Measurements from ENCODE around the gene NTM. TPM values are rescaled to one million over a fixed set of nuclear protein-coding genes. Genes with fewer than 3 reads are reported as not detected.

The NTM gene
- total RNA-seq, 4 donors from 2014 or later = 1.4 to 2.8 (median 1.7) TPM

- no peak overlapping the region for H3K27ac ChIP-seq
- H3K4me1 ChIP-seq = peaks cover 0 to 3% (median 0%) of the 10 kb centered on the region in 4 donors
- H3K4me3 ChIP-seq = no peak overlapping the region
- no peaks in the 10 kb centered on the region for H3K27me3 ChIP-seq
- no peaks in the 10 kb centered on the region for H3K36me3 ChIP-seq
- no peaks in the 10 kb centered on the region for H3K9me3 ChIP-seq
- TF ChIP-seq, protein P1, sequence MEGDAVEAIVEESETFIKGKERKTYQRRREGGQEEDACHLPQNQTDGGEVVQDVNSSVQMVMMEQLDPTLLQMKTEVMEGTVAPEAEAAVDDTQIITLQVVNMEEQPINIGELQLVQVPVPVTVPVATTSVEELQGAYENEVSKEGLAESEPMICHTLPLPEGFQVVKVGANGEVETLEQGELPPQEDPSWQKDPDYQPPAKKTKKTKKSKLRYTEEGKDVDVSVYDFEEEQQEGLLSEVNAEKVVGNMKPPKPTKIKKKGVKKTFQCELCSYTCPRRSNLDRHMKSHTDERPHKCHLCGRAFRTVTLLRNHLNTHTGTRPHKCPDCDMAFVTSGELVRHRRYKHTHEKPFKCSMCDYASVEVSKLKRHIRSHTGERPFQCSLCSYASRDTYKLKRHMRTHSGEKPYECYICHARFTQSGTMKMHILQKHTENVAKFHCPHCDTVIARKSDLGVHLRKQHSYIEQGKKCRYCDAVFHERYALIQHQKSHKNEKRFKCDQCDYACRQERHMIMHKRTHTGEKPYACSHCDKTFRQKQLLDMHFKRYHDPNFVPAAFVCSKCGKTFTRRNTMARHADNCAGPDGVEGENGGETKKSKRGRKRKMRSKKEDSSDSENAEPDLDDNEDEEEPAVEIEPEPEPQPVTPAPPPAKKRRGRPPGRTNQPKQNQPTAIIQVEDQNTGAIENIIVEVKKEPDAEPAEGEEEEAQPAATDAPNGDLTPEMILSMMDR (IDR thresholded peaks at IDR 0.05) = no peak
- TF ChIP-seq POLR2A (IDR thresholded peaks at IDR 0.05) = no peak
- DNase-seq = no peak
These were observed 532.7 kb downstream of the NTM start for GRCh38 chr11:131903074-131903473.

GRCh38 chr11:131904756-131905155, 534.3 kb downstream of the NTM start:
- DNase-seq = no peak
- no peaks in the 10 kb centered on the region for H3K27me3 ChIP-seq

GRCh38 chr11:131906963-131907362, 536.5 kb downstream of the NTM start:
- Histone ChIP-seq H3K4me3 (no peak overlapping the region), H3K9me3 (no peaks in the 10 kb centered on the region), H3K4me1 (peaks cover 0 to 8% (median 2%) of the 10 kb centered on the region in 4 donors), H3K36me3 (no peaks in the 10 kb centered on the region), H3K27ac (no peak overlapping the region), H3K27me3 (no peaks in the 10 kb centered on the region)
- TF ChIP-seq POLR2A (IDR thresholded peaks at IDR 0.05) = no peak
- TF ChIP-seq, protein P1 (IDR thresholded peaks at IDR 0.05) = no peak
- no peak for DNase-seq

More at GRCh38 chr11:131904756-131905155, 534.3 kb downstream of the NTM start:
- TF ChIP-seq, protein P1 (IDR thresholded peaks at IDR 0.05) = no peak
- no peak for TF ChIP-seq POLR2A (IDR thresholded peaks at IDR 0.05)
- Histone ChIP-seq H3K27ac (no peak overlapping the region), H3K9me3 (no peaks in the 10 kb centered on the region), H3K36me3 (no peaks in the 10 kb centered on the region), H3K4me1 (peaks cover 0 to 3% (median under 1%) of the 10 kb centered on the region in 4 donors), H3K4me3 (no peak overlapping the region)

DNA sequence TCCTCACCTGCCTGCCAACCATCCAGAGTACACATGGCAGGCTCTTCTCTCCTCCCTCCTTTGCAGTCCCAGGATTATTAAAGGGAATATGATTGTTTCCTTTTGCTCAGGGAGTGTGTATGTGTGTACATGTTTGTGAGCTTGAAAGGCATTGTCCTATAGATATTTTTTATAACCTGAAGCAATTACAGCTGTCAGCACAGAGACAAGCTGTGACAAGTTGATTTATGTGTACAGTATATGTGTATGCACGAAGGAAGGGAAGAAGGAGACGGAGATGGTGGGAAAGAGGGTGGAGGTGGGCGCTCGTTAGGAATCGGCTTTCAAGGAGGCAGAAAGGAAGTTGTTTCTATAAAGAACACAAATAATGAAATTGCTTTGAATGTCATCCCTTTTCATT, 537.0 kb downstream of the NTM start:
- no peak for DNase-seq
- no peaks in the 10 kb centered on the region for H3K36me3 ChIP-seq
- TF ChIP-seq, protein P1 (IDR thresholded peaks at IDR 0.05) = no peak
- TF ChIP-seq POLR2A (IDR thresholded peaks at IDR 0.05) = no peak
- H3K27ac ChIP-seq = no peak overlapping the region
- no peaks in the 10 kb centered on the region for H3K27me3 ChIP-seq
- H3K4me3 ChIP-seq = no peak overlapping the region
- H3K9me3 ChIP-seq = no peaks in the 10 kb centered on the region
- H3K4me1 ChIP-seq = peaks cover 0 to 8% (median 2%) of the 10 kb centered on the region in 4 donors

DNA sequence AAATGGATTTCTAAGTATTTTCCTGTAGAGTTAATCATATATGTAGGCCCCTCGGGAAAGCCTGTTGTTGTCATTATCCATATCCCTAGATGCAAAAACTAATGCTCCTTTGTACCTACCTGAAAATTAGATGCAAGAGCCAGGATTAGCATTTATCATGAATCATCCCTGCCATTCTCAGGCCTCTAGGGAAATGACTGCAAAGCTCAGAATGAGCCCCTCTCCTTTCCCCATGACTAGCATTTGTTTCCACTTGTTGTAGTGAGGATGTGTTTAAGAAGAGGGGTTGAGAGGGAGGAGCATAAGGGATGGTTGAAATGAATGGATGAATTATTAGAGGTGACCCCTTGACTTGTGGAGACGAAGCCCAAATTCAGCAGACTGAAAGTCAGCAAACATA, 537.9 kb downstream of the NTM start:
- Histone ChIP-seq H3K27me3 (no peaks in the 10 kb centered on the region), H3K4me1 (peaks cover 0 to 8% (median 2%) of the 10 kb centered on the region in 4 donors), H3K9me3 (no peaks in the 10 kb centered on the region), H3K36me3 (no peaks in the 10 kb centered on the region), H3K27ac (no peak overlapping the region), H3K4me3 (no peak overlapping the region)
- DNase-seq = no peak
- TF ChIP-seq, protein P1 (IDR thresholded peaks at IDR 0.05) = no peak
- TF ChIP-seq POLR2A (IDR thresholded peaks at IDR 0.05) = no peak

Data from Peyer's patch (tissue), 4 donors.